ENCODE results near the gene KRT13.
A peak's percentile ranks its signal among the peaks of the same experiment; 100 is the strongest.

KRT13 gene

GRCh38 chr17:41474863-41475262, 30.5 kb downstream of the KRT13 start:
- DNase-seq: no peak

- no peak for DNase-seq
Measured at GRCh38 chr17:41468346-41468745, 37.1 kb downstream of the KRT13 start.

- peak in 2 of 56 donors; percentile 12 to 14 for DNase-seq
Measured at GRCh38 chr17:41467561-41467960, 37.9 kb downstream of the KRT13 start.

- DNase-seq: no peak
Measured at GRCh38 chr17:41466988-41467387, 38.4 kb downstream of the KRT13 start, which contains the start of gene KRT32. KRT32 (minus strand) TSS chr17:41467386; CDS start chr17:41467325, 61 bp downstream.

GRCh38 chr17:41464682-41465081, 40.7 kb downstream of the KRT13 start:
- peak in 18 of 56 donors; percentile 2 to 60 (median 22) for DNase-seq

GRCh38 chr17:41464173-41464572, 41.2 kb downstream of the KRT13 start:
- DNase-seq: no peak

GRCh38 chr17:41463746-41464145, 41.7 kb downstream of the KRT13 start:
- no peak for DNase-seq

- DNase-seq: no peak
Measured at GRCh38 chr17:41462705-41463104, 42.7 kb downstream of the KRT13 start.

GRCh38 chr17:41457676-41458075, 47.7 kb downstream of the KRT13 start:
- no peak for DNase-seq

GRCh38 chr17:41456204-41456603, 49.2 kb downstream of the KRT13 start:
- no peak for DNase-seq

- no peak for DNase-seq
Measured at GRCh38 chr17:41455236-41455635, 50.2 kb downstream of the KRT13 start.

- no peak for DNase-seq
Measured at GRCh38 chr17:41453066-41453465, 52.3 kb downstream of the KRT13 start.

- DNase-seq: no peak
Measured at GRCh38 chr17:41452281-41452680, 53.1 kb downstream of the KRT13 start.

- DNase-seq: no peak
Measured at GRCh38 chr17:41451154-41451728, 54.2 kb downstream of the KRT13 start.

All from amygdala (tissue), 56 donors.